Measurements from ENCODE around the gene SLC25A33.

- TF ChIP-seq POLR2A (IDR thresholded peaks at IDR 0.05; ENCODE audit: low read length): no peak
- TF ChIP-seq GATA1 (IDR thresholded peaks at IDR 0.05; ENCODE audit: low read depth, low read length): no peak
Observed at GRCh38 chr1:9555942-9556341, 16.7 kb downstream of the SLC25A33 start.
